Stromal cell of bone marrow (primary cell): ENCODE measurements around the gene DDX55.

Experiments used
- DNase-seq: peaks from one replicate; pipeline ENCODE4 v3.0.0-alpha.2; 2012; ENCODE audit warnings: low read depth

DDX55 gene

GRCh38 chr12:123614110-123614509, 12.2 kb downstream of the DDX55 start:
- DNase-seq, result no peak

- DNase-seq, result peak; percentile 74
Measured at GRCh38 chr12:123614531-123614930, 12.6 kb downstream of the DDX55 start.

DNA sequence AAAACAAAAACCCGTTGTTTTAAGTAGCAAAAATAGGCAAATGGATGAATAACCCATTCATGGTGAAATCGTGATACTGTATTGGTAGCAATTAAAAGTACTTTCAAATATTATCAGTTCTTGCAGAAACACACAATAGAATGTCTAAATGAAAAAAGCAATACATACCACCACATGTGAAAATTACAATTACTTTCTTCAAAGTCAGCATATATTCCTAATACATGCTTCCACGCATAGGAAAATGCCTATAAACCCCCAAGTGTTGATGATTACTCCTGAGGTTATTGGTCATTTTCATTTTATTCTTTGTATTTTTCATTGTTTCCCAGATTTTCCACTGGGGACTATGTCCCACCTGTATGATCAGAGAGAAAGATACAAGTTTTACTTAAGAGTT, 15.2 kb downstream of the DDX55 start:
- no peak for DNase-seq

GRCh38 chr12:123617580-123617979, 15.7 kb downstream of the DDX55 start:
- no peak for DNase-seq

DNA sequence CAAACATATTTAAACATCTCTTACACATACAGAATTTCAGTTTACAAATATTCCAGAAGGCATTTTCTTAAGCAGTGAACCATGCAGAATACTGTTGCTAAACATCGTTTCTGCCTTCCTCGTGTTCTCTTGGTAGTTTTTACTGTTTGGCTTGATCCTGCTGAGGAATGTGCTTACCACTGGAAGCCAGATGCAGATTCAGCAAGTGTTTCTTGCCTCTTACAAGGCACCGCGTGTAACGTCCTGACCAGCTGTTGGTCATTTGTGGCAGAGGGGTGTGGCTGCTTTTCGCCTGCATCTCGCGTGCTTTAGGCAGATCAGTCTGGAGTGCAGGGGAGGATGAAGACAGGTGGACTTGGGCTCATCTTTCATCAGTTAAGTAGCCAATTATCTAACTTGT, 19.2 kb downstream of the DDX55 start:
- no peak for DNase-seq

GRCh38 chr12:123621619-123622530, 20.0 kb downstream of the DDX55 start:
- no peak for DNase-seq

GRCh38 chr12:123633379-123634141, 31.7 kb downstream of the DDX55 start, which contains the start of the genes EIF2B1 and GTF2H3:
EIF2B1 (minus strand) TSS chr12:123633686; CDS start chr12:123633557, 129 bp downstream.
GTF2H3 (plus strand) TSS chr12:123633829; CDS start chr12:123633860, 31 bp downstream.
- peak; percentile 93 for DNase-seq

DNA sequence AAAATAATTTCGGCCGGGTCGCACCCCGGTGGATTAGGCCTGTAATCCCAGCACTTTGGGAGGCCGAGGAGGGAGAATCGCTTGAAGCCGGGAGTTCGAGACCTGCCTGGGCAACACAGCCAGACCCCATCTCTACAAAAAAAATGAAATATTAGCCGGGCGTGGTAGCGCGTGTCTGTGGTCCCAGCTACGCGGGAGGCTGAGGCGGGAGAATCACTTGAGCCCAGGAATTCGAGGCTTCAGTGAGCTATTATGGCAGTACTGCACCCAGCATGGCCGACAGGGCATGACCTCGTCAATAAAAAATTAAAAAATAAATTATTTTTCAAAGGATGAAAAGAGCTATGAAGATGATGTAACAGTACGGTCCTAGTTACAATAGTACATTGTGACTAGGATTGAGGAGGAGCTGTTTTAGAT, 32.3 kb downstream of the DDX55 start:
- DNase-seq, result no peak

GRCh38 chr12:123643911-123644310, 42.0 kb downstream of the DDX55 start:
- DNase-seq, result no peak

DNA sequence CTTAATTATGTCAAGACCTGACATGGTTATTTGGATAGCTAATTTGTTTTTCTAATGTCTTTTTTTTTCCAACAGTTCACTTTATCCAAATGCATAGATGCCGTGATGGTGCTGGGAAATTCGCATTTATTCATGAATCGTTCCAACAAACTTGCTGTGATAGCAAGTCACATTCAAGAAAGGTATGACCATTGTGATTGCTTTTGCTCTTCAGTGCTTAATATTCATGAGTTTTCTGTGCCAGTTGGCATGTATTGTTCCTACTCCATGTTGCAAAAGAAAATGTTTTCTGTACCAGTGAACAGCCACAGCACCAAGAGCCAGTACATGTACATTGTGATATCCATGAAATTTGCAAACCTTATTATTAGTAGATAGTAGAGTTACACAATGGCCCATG, 43.5 kb downstream of the DDX55 start:
- DNase-seq, result no peak

- DNase-seq, result no peak
Measured at GRCh38 chr12:123645878-123646277, 44.0 kb downstream of the DDX55 start.

- DNase-seq, result no peak
Measured at GRCh38 chr12:123648401-123648800, 46.5 kb downstream of the DDX55 start.

- DNase-seq, result no peak
Measured at GRCh38 chr12:123654129-123654701, 52.3 kb downstream of the DDX55 start.

GRCh38 chr12:123655420-123655819, 53.5 kb downstream of the DDX55 start:
- no peak for DNase-seq

DNA sequence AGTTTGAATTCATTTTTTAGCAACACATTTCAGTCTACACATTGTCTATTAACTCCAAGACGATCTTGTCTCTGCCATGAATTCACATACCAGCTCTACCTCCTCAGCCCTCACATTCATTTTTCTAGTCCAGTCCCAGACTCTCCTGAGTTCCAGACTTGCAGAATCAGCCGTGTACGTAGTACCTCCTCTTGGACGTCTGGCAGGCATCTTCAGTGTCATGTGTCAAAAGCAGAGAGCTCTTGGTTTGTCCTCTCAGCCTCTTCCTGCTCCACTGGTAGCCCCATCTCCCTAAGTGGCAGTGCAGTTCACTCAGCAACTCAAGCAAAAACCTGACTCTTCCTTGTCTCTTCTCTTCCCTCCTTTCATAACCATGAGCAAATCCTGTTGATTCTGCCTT, 54.5 kb downstream of the DDX55 start:
- no peak for DNase-seq

GRCh38 chr12:123657211-123657610, 55.3 kb downstream of the DDX55 start:
- DNase-seq, result no peak

DNA sequence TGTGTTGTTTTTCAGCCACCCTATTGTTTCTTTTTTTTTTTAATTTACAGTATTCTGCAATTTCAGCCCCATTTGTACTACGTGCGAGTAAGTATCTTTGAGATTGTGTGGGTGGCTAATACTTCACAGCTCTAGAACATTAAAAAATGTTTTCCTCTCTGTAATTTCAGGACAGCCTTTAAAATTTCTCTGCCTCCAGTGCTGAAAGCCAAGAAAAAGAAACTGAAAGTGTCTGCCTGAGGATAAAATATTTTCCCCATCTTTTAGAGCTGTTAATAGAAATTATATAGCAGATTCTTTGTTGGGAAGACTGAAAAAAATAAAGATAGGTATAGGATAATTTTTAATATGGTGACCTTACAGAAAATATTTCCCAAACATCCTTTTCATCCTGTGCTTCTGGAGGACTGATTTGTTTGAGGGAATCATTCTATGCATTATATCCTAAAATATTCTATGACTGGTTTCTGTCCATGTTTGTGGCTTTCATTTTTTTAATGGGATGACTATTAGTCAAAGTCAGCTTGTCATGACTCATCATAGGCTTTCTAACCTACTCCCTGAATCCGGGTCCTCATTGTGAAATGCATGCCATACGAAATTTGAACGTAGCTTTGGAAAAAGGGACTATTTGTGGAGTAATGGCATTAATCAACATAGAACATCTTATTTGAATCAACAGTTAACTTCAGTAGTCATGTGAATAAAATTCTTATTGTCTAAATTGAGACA, 58.3 kb downstream of the DDX55 start:
- DNase-seq, result peak; percentile 92

GRCh38 chr12:123667771-123668170, 65.9 kb downstream of the DDX55 start:
- no peak for DNase-seq
